HEK293 (cell line): Measurements from ENCODE around the gene DAPK2.
"Not testable (repeated sequence)": the region's sequence is repeated elsewhere in the genome, so short reads cannot be mapped to it uniquely, and the experiment has no call there.

Experiments used
- CTCF ChIA-PET: fragments of 350-600 bp; formaldehyde crosslinking; extraction: SDS; loops from one replicate; lab custom pipeline; 2021; ENCODE audit warnings: antibody characterized with exemption; lab: Yijun Ruan, JAX
- POLR2A ChIA-PET: fragments of 300-600 bp; formaldehyde crosslinking; extraction: SDS; loops from one replicate; lab custom pipeline; 2020; ENCODE audit warnings: antibody characterized with exemption, inconsistent platforms; lab: Yijun Ruan, JAX
- H3K27ac ChIP-seq: fragments of 200-500 bp; sonication (Bioruptor generic); 2 replicates; pipeline ENCODE4 v1.5.1; 2014; ENCODE audit warnings: low read depth, low read length, control low read depth, inconsistent platforms; ENCODE audit errors: extremely low read depth
- H3K36me3 ChIP-seq, 2 experiments: fragments of 200-500 bp in 1 of 2; sonication (Bioruptor generic) in 1 of 2; 1 replicate in 1 of 2; 2 replicates in 1 of 2; pipeline ENCODE4 v1.5.1; 2014 to 2017; ENCODE audit warnings: inconsistent platforms in 2 of 2, low read length in 2 of 2; ENCODE audit not compliant: control insufficient read depth in 2 of 2, insufficient read depth in 1 of 2
- H3K4me1 ChIP-seq: fragments of 200-500 bp; sonication (Bioruptor generic); 2 replicates; pipeline ENCODE4 v1.5.1; 2014; ENCODE audit warnings: mild to moderate bottlenecking, low read length, inconsistent platforms; ENCODE audit not compliant: control insufficient read depth, insufficient read depth
- H3K4me3 ChIP-seq: 2 replicates; pipeline ENCODE4 v1.5.1; 2011; ENCODE audit warnings: low read depth, mild to moderate bottlenecking, control low read depth, low read length, moderate library complexity
- H3K9me3 ChIP-seq: fragments of 200-500 bp; sonication (Bioruptor generic); 2 replicates; pipeline ENCODE4 v1.5.1; 2014; ENCODE audit warnings: low read depth, low read length, inconsistent platforms; ENCODE audit not compliant: control insufficient read depth, insufficient read depth
- TRIM28 ChIP-seq: IDR thresholded peaks from 2 replicates; pipeline ENCODE4 v1.6.1; 2011; ENCODE audit warnings: low read length, control low read depth, borderline replicate concordance
- ZEB2 ChIP-seq: fragments of 450-650 bp; formaldehyde crosslinking; IDR thresholded peaks from 2 replicates; pipeline ENCODE4 v1.5.1; 2016; ENCODE audit warnings: missing biosample characterization, missing genetic modification characterization
- ZFP69B ChIP-seq: fragments of 450-650 bp; formaldehyde crosslinking; IDR thresholded peaks from 2 replicates; pipeline ENCODE4 v1.5.1; 2016; ENCODE audit warnings: missing biosample characterization, missing genetic modification characterization
- ZNF174 ChIP-seq: fragments of 450-650 bp; formaldehyde crosslinking; IDR thresholded peaks from 2 replicates; pipeline ENCODE4 v1.5.0; 2017; ENCODE audit warnings: missing biosample characterization, mild to moderate bottlenecking, missing genetic modification characterization
- ZNF221 ChIP-seq: fragments of 450-650 bp; formaldehyde crosslinking; IDR thresholded peaks from 2 replicates; pipeline ENCODE4 v1.5.1; 2017; ENCODE audit warnings: missing biosample characterization, missing genetic modification characterization, borderline replicate concordance
- ZNF248 ChIP-seq: fragments of 450-650 bp; formaldehyde crosslinking; IDR thresholded peaks from 2 replicates; pipeline ENCODE4 v1.5.1; 2017; ENCODE audit warnings: missing biosample characterization, missing genetic modification characterization
- ZNF280C ChIP-seq: fragments of 450-650 bp; formaldehyde crosslinking; IDR thresholded peaks from 2 replicates; pipeline ENCODE4 v1.5.1; 2016; ENCODE audit warnings: missing biosample characterization, missing genetic modification characterization
- ZNF341 ChIP-seq: fragments of 450-650 bp; formaldehyde crosslinking; IDR thresholded peaks from 2 replicates; pipeline ENCODE4; 2016; ENCODE audit warnings: low read depth, missing biosample characterization, missing genetic modification characterization
- ZNF394 ChIP-seq: fragments of 450-650 bp; formaldehyde crosslinking; IDR thresholded peaks from 2 replicates; pipeline ENCODE4 v1.5.1; 2016; ENCODE audit warnings: missing biosample characterization, missing genetic modification characterization, mild to moderate bottlenecking, moderate library complexity, borderline replicate concordance
- ZNF426 ChIP-seq: fragments of 450-650 bp; formaldehyde crosslinking; IDR thresholded peaks from 2 replicates; pipeline ENCODE4 v1.5.1; 2017; ENCODE audit warnings: missing biosample characterization, missing genetic modification characterization, mild to moderate bottlenecking, inconsistent platforms, moderate library complexity
- ZNF48 ChIP-seq: fragments of 450-650 bp; formaldehyde crosslinking; IDR thresholded peaks from 2 replicates; pipeline ENCODE4 v1.5.1; 2016; ENCODE audit warnings: missing biosample characterization, missing genetic modification characterization
- ZNF530 ChIP-seq: fragments of 450-650 bp; formaldehyde crosslinking; IDR thresholded peaks from 2 replicates; pipeline ENCODE4 v1.5.1; 2016; ENCODE audit warnings: low read depth, missing biosample characterization, missing genetic modification characterization
- ZNF660 ChIP-seq: fragments of 450-650 bp; IDR thresholded peaks from 2 replicates; pipeline ENCODE4 v1.5.1; 2018; ENCODE audit warnings: missing biosample characterization, mild to moderate bottlenecking, missing genetic modification characterization
- ZNF677 ChIP-seq: fragments of 450-650 bp; IDR thresholded peaks from 2 replicates; pipeline ENCODE4 v1.5.0; 2018; ENCODE audit warnings: missing biosample characterization, mild to moderate bottlenecking, missing genetic modification characterization, moderate library complexity
- ZNF768 ChIP-seq: fragments of 450-650 bp; formaldehyde crosslinking; IDR thresholded peaks from 2 replicates; pipeline ENCODE4 v1.5.1; 2018; ENCODE audit warnings: missing biosample characterization, mild to moderate bottlenecking, missing genetic modification characterization
- ZSCAN16 ChIP-seq: fragments of 450-650 bp; formaldehyde crosslinking; IDR thresholded peaks from 2 replicates; pipeline ENCODE4 v1.5.1; 2016; ENCODE audit warnings: missing biosample characterization, missing genetic modification characterization
- TF ChIP-seq, protein P1 (sequence below): fragments of 450-650 bp; formaldehyde crosslinking; IDR thresholded peaks from 2 replicates; pipeline ENCODE4 v1.5.1; 2016; ENCODE audit warnings: missing biosample characterization, missing genetic modification characterization

DAPK2 gene

DNA sequence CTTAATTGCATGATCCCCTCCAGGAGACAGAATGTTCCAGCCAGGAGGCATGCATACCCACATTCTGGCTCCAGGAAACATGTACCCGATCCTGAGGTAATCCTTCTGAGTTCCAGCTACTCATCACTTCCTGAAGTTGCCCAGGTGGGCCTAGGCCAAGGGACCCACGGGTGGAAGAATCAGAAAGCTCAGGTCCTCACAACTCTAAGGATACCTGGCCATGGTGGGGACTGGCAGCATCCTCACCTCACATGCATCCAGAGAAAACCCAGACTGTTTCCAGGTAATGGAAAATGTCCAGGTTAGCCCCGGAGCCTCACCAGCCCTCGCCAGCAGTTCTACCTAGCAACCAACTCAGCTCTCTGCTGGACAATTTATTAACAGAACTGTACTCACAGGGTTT lies 78.2 kb downstream of the DAPK2 start:
- ChIA-PET POLR2A (no interaction called here), CTCF (interaction anchor here (0.8 to 1.3 kb wide), 3 partner anchors 23 to 101 kb away, joined by 3 to 7 read pairs (median 3); no protein-coding TSS in a partner anchor)
- Histone ChIP-seq H3K27ac (no peak overlapping the region), H3K4me3 (no peak overlapping the region), H3K36me3 (no peaks in the 10 kb centered on the region), H3K9me3 (no peaks in the 10 kb centered on the region), H3K4me1 (no peaks in the 10 kb centered on the region)
- TF ChIP-seq ZNF341 (tag by site-specific recombination) = no peak
- TF ChIP-seq ZSCAN16 (tag by site-specific recombination) = no peak
- TF ChIP-seq ZNF48 = no peak
- TF ChIP-seq ZNF426 (tag by site-specific recombination) = no peak
- TF ChIP-seq ZNF174 (tag by site-specific recombination) = no peak
- no peak for TF ChIP-seq TRIM28
- no peak for TF ChIP-seq ZNF394 (tag by site-specific recombination)
- TF ChIP-seq ZEB2 (tag by site-specific recombination) = no peak
- TF ChIP-seq ZNF530 = no peak
- no peak for TF ChIP-seq ZNF768 (tag by site-specific recombination)
- no peak for TF ChIP-seq ZNF248 (tag by site-specific recombination)
- TF ChIP-seq ZNF677 = no peak

DNA sequence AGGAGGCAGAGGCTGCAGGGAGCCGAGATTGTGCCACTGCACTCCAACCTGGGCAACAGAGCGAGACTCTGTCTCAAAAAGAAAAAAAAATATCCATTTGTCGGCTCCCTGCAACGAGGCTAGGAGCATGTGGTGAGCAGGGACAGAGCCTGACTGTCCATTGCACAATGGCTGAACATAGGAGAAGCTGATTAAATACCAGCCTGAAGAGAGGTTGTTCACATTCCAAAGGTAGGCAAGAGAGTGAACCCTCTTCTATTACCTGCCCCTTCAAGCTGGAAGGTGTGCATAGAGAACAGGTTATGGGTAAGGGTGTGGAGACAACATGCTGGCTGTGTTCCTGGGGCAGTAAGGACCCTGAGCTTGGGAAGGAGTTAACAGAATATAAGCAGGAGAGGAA lies 78.7 kb downstream of the DAPK2 start:
- no peak for TF ChIP-seq ZNF280C (tag by site-specific recombination)
- TF ChIP-seq ZNF221 = no peak
- TF ChIP-seq, protein P1, sequence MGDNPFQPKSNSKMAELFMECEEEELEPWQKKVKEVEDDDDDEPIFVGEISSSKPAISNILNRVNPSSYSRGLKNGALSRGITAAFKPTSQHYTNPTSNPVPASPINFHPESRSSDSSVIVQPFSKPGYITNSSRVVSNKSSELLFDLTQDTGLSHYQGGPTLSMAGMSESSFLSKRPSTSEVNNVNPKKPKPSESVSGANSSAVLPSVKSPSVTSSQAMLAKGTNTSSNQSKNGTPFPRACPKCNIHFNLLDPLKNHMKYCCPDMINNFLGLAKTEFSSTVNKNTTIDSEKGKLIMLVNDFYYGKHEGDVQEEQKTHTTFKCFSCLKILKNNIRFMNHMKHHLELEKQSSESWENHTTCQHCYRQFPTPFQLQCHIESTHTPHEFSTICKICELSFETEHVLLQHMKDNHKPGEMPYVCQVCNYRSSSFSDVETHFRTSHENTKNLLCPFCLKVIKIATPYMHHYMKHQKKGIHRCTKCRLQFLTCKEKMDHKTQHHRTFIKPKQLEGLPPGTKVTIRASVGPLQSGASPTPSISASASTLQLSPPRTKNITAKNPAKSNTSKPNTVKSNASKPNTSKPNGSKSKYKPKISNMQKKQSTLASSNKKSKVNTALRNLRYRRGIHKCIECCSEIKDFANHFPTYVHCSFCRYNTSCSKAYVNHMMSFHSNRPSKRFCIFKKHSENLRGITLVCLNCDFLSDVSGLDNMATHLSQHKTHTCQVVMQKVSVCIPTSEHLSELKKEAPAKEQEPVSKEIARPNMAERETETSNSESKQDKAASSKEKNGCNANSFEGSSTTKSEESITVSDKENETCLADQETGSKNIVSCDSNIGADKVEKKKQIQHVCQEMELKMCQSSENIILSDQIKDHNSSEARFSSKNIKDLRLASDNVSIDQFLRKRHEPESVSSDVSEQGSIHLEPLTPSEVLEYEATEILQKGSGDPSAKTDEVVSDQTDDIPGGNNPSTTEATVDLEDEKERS (tag by site-specific recombination) = no peak
- no peak for TF ChIP-seq ZNF660 (tag by site-specific recombination)
- TF ChIP-seq ZFP69B (tag by site-specific recombination) = no peak
- Histone ChIP-seq H3K36me3 (no peaks in the 10 kb centered on the region), H3K9me3 (no peaks in the 10 kb centered on the region), H3K4me1 (no peaks in the 10 kb centered on the region), H3K4me3 (no peak overlapping the region), H3K27ac (no peak overlapping the region)
- ChIA-PET CTCF (interaction anchor here (0.8 to 1.3 kb wide), 2 partner anchors 22 to 51 kb away, joined by 3 to 7 read pairs; no protein-coding TSS in a partner anchor), POLR2A (no interaction called here)

DNA sequence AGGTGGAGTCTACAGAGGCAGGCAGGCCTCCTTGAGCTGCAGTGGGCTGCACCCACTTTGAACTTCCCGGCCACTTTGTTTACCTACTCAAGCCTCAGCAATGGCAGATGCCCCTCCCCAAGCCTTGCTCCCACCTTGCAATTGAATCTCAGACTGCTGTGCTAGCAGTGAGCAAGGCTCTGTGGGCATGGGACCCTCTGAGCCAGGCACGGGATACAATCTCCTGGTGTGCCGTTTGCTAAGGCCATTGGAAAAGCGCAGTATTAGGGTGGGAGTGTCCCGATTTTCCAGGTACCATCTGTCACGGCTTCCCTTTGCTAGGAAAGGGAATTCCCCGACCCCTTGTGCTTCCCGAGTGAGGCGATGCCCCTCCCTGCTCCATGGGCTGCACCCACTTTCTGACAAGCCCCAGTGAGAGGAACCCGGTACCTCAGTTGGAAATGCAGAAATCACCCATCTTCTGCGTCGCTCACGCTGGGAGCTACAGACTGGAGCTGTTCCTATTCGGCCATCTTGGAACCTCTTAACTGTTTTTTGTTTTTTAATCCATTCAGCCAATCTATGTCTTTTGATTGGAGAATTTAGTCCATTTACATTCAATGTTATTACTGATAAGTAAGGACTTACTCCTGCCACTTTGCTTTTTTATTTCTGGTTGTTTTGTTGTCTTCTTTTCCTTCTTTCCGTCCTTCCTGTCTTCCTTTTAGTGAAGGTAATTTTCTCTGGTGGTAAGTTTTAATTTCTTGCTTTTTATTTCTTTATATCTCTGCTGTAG lies 83.2 kb downstream of the DAPK2 start:
- H3K9me3 ChIP-seq, H3K4me3 ChIP-seq, POLR2A ChIA-PET, H3K27ac ChIP-seq, CTCF ChIA-PET, H3K36me3 ChIP-seq, H3K4me1 ChIP-seq: not testable (repeated sequence)
